HG02884 (cell line): ENCODE measurements around the gene THSD7A.

ENCODE experiments used
- ATAC-seq: cut with Tn5 transposase; IDR thresholded peaks from one replicate; pipeline ENCODE4 v1.9.1; 2021; ENCODE audit warnings: mild to moderate bottlenecking, moderate library complexity; ENCODE audit not compliant: unreplicated experiment

The THSD7A gene

DNA sequence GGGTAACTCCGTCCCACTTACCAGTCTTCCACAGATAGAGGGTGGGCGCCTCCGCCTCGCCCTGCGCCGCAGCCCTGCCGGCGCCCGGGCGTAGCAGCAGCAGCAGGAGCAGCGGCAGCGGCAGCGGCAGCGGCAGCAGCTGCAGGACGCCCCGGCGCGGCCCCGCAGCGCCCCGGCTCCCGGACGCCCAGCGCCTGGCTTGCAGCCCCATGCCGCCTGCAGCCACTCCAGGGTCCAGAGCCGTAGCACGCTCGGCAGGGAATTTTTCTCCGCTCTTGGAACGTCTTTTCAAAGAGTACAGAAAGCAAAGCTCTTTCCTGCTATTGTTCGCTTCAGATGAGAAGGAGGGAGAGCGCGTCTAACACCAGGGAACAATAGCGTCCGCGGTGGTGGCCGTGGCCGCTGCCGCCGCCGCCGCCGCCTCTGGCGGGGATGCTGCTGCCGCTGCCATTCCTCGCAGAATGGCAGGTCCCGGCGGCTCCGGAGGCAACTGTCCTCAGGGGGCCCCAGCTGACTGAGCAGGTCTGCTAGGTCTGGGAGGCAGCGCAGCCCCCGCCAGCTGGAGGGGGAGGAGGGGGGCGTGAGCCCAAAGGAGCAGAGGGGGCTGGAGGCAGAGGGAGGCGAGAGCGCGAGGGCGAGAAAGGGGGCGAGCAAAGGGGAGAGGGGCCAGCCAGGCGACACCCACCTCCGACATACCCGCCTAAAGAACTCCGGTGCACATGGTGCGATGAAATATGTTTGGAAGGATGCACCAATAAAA lies at the start of gene THSD7A:
TSS of gene THSD7A (minus strand) at position 463 of the 760 bp plus-strand sequence. CDS start at position 211, 252 bp downstream.
- ATAC-seq: peak; percentile 56

- ATAC-seq: no peak
Measured at GRCh38 chr7:11881680-11882079, 49.7 kb upstream of the THSD7A start.

GRCh38 chr7:11875635-11876034 lies 43.6 kb upstream of the THSD7A start:
- ATAC-seq: no peak

DNA sequence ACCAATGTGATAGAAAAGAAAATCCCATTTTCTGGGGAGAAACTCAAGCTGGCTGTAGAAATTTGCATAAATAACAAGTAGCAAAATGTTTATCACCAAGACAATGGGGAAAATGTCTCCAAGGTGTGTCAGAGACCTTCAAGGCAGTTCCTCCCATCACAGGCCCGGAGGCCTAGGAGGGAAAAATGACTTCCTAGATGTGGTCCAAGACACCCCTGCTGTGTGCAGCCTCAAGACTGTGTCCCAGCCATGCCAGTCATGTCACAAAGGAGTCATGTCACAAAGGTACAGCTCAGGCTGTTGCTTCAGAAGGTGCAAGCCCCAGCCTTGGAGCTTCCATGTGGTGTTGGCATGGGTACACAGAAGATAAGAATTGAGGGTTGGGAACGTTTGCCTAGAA lies 33.7 kb upstream of the THSD7A start:
- ATAC-seq: no peak

DNA sequence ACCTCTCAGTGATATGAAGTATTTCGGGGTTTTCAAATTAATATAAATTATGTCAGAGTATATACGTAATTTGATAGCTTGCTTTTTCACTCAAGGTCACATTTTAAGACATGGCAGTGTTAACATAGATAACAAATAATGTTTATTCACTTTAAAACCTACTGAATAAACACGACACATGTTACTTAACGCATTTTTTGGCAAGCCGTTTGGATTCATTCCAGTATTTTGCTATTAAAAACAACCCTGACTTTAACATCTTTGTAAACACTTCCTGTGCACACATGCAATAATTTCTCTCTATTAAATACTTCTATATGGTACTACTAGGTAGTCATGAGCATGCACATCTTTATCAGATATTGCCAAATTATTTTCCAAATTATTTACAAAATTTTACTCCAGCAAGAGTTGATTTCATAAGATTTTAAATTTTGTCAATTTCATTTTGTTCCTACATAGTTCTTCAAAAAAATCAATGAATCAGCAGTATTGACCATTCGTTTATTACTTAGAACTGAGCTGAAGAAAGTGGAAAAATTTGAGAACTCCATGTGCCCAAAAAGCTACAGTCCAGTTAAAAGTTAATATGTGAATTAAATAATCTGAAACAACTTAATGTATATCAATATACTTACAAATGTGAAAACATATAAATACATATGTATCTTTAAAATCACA lies 26.8 kb upstream of the THSD7A start:
- ATAC-seq: no peak

DNA sequence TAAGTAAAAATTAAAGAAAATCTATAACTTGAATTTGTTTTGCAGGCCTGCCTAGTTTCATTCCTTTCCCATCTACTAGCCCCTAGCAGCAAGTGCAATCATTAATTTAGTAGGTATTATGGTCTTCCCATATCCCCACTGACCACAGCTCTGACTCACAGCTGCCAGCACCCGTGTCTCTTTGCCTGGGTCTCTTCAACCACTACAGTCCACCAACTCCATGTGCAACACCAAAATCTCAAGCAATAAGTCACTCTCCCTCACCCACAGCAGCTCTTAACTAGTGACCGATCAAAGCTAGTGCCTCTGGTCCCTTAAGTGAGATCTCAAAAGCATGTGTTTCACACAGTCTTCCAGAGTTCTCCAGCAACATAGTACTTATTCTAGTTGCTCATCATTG lies 26.0 kb upstream of the THSD7A start:
- ATAC-seq: no peak

- no peak for ATAC-seq
Measured at GRCh38 chr7:11848251-11848650, 16.3 kb upstream of the THSD7A start.

DNA sequence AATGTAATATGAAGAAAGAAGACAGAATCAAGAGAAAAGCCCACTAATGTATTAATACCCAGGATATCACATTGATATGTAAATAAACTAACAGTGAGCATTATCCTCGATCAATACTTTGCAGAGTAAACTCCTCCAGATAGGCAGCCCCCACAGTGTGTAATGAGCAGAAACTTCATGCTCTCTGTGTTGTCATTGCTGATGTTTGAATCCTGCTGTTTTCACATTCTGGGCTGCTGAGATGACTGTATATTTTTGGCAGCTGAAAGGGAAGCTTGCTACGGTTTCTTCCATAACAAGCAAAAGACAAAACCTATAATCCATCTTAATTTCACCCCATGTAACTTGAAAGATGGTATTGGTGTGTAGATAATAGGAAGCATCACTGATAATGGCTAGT lies 15.3 kb upstream of the THSD7A start:
- no peak for ATAC-seq

GRCh38 chr7:11846361-11846955 lies 14.5 kb upstream of the THSD7A start:
- ATAC-seq: no peak

DNA sequence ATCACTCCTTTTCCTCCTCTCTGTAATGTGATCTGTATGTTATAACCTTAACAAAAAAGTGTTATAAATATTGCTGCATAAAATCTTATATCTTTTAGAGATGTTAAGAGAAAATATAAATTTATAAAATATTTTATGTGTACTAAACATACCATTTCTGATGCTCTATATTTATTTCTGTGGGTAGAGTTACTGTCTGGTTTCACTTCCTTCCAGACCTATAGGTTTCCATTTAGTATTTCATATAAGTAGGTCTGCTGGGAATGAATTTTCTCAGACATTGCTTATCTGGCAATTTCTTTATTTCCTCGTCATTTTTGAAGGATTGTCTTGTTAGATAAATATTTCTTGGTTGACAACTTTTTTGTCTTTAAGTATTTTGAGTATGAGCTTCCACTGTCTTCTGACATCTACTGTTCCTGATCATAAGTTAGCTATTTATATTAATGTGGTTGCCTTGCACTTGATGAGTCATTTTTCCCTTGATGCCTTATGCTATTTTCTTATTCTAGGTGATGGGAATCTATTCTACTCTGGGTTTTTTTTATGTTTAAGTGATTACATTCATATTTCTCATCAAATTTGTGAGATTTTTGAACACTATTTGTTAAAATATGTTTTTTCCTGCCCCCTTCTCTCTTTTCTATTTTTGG lies 11.2 kb upstream of the THSD7A start:
- no peak for ATAC-seq

DNA sequence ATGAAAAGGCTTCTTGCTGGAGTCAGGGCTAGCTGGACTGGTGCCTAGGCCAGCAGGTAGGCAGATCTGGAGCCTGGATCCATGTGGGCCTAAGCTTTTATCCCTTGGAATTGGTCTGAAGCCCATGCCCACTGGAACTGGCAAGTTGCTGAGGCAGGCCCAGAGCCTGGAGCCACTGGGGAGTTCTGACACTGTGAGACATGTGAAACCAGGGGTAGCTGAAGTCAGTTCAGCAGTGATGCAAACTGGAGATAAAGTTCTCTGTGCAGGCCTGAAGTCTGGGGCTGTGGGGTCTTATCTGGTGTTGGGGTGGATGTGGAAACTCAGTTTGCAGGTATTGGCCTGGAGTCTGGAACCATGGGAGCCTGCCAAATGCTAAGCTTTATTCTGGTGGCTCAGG lies 9.7 kb upstream of the THSD7A start:
- ATAC-seq: no peak

- no peak for ATAC-seq
Measured at GRCh38 chr7:11835260-11835659, 3.3 kb upstream of the THSD7A start.

GRCh38 chr7:11833431-11833830 lies 1.4 kb upstream of the THSD7A start:
- ATAC-seq: no peak

GRCh38 chr7:11831156-11831735 lies 752 bp downstream of the THSD7A start:
- ATAC-seq: no peak

DNA sequence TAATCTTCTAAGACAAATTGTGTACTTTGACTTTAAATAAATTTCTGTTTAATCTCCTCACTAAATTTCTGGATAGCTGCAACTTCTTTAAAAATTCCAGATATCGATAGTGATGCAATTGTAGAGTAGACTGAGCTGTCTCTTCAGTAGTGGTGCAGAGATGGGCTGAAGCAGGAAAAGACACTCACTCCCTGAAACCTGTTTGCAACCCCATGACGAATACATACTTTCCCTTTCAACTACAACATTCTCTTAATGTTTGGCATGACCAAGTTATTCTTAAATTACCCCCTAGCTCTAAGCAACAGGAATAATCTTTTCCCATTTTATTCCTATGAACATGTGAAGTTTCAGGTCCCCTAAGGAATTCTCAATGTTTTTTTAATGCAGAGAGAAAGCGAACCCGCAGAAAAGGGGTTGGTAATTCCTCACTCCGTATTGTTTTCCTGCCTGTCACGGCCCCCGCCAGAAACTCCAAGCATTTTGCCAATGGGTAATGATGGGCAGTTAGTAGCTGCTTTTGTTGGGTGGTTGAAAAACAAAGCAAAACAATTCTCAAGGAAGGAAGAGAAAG lies 1.3 kb downstream of the THSD7A start:
- ATAC-seq: no peak

DNA sequence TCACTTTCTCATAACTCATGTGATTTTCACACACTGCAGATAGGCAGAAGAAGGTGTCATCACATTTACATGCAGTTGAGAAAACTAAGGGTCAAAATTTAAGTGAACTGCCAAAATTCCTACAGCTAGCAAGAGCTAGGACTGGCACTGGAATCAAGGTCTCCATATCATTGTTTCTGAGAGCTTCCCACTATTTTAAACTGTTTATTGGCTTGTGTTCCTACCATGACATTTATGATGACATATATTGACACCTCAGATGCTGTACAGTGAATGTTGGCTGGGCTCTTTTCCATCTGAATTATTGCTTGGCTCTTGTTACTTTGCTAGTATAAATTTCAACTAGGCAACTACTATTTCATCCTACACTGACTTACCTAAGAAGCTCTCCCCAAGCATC lies 2.0 kb downstream of the THSD7A start:
- ATAC-seq: no peak

GRCh38 chr7:11819947-11820346 lies 12.1 kb downstream of the THSD7A start:
- ATAC-seq: no peak

- ATAC-seq: no peak
Measured at GRCh38 chr7:11819271-11819670, 12.7 kb downstream of the THSD7A start.

GRCh38 chr7:11818281-11818680 lies 13.7 kb downstream of the THSD7A start:
- ATAC-seq: no peak

DNA sequence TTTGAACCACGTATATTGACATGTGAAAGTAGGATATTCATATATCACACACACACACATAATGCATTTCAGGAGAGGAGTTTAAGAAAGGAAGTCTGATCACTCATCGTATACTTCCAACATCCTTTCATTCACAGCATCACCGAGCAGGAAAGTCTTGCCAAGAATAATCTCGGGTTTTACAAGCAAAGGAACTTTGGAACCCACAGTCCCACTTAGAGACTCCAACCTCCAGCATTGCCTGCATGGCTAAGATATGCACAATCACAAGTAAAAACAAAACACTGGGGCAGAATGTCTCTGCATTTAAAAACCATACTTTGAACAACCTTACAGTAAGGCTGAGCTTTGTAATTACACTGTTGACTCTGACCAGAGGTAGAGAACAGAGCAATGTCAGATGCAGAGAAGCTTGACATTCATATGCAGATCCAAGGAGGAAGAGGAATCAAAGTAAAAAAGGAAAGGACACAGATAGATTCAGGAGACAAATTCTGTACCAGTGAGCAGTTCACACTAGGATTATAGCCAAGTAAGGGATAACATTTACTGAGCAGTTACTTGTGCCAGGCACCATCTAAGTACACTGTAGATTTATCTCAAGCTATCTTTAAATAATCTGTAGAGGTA lies 14.8 kb downstream of the THSD7A start:
- no peak for ATAC-seq
